Posterior vena cava (tissue), 2 donors: Measurements from ENCODE around the gene MORC4. TPM values are rescaled to one million over a fixed set of nuclear protein-coding genes. Genes with fewer than 3 reads are reported as not detected.

ENCODE experiments used
- DNase-seq: peaks from one replicate; pipeline ENCODE4 v3.0.0-alpha.2; 2020; ENCODE audit warnings: low spot score
- intact Hi-C, 2 donors: fragments of 100-400 bp; cut with DNase I; formaldehyde crosslinking; loops; one replicate each; pipeline versions ENCODE4 v1.14.1 to v1.14.2; 2022 to 2023
- total RNA-seq, 2 donors: library from RNA; stranded (reverse); fragmentation: NEBNext Ultra II Directional; extraction: Animal tissue kit (Norgen Biotek cat#: 25700); gene quantifications; one replicate each; pipeline ENCODE4 v1.2.1, GENCODE V29; 2021
- donor health status: DM: yes; HTN: yes; CAD: no.
- donor health status: DM: yes; HTN: yes; CAD: no.

The MORC4 gene
- total RNA-seq, 2 donors from 2014 or later: 19.8 TPM

DNA sequence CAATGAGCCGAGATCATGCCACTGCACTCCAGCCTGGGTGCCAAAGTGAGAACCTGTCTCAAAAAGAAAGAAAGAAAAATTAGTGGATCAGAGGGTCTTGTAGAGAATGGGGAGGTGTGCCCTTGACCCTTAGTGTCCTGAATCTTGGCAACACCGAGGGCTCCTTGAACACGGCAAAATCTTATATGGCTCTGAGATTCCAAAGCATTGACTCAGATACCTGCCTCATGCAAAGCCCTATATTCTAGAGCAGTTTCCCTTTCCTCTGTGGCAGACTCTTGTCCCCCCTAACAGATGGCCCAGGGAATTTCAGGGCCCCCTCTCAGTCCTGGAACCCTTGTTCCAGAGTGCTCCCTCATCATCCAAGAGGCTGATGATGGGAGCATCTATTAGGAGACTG is 73.0 kb downstream of the MORC4 start:
- no peak for DNase-seq
- intact Hi-C loops: no loop called here

DNA sequence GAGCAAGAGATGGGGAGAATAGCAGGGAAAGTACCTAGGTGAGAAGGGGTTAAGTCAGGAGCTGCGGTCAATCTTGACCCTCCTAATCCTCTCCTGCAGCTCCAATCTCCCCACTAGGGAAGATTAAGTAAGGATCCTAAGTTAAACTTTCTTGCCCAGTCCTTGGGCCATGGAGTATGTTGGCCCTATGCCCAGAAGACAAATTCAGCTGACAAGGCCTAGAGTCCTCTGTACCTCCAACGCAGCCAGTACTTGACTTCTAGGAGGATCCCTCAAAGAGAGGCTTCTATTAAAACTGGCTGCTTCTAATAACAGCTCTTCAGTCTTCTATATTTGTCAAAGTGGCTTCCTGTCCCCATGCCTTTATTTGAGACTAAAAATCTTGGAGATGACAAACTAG is 78.4 kb downstream of the MORC4 start:
- DNase-seq: no peak
- intact Hi-C loops: no loop called here

DNA sequence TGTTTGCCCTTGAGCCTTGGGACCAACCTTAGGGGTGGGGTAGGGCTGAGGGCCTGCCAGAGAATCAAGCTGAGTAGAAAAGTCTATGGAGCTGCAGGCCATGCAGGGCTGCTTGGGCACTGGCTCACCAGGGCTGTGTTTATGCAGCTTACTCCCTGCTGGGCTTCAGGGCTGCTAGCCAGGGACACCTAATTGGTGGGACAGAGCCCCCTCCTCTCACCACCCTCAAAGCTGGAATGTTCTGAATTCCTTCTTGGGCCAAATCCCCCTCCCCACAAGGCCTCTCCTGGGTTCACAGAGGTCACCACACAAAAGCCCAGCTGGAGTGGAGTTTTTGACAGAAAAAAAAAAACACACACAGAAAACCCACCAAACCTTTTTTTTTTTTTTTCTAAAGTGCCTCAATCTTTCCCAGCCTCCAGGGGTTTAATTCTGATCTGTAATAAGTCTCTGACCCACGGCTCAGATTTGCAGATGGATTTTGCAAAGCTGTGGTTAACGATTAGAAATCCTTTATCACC is 80.0 kb downstream of the MORC4 start, which contains the start of gene CLDN2:
Gene CLDN2, plus strand, starts transcription at position 471 of the 521 bp plus-strand sequence. CDS start 7,827 bp downstream, outside the sequence.
- intact Hi-C loops: no loop called here
- no peak for DNase-seq

DNA sequence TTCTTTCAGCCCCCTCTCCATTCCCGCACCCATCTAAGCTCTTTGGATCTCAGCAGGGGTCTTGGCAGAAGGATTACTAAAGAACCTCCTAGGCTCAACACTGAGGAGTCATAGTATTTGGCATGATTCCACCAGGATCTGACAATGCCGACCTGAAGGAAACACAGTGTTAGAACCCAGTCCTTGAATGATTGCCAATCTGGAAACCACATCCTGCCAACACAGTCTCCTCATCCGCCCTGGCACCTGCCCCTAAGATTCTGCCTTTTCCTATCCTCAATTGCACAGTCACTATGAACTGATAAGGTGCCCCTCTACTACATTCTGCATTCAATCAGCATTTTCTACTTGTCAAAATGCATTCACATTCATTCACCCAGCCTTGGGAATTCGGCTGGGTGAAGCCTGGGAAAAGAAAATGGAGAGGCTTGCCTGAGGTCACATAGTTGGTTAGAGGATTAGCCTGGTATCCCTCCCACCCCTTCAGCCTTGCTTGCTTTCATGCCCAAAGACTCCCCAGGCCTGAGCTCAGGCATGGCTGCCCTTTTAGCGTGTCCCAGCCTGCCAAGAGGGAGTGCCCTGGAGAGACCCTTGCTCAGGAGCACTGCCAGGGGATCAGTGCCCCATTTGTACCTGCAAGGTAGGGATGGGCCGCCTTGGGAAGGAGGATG is 82.0 kb downstream of the MORC4 start:
- DNase-seq: no peak
- intact Hi-C loops: no loop called here

DNA sequence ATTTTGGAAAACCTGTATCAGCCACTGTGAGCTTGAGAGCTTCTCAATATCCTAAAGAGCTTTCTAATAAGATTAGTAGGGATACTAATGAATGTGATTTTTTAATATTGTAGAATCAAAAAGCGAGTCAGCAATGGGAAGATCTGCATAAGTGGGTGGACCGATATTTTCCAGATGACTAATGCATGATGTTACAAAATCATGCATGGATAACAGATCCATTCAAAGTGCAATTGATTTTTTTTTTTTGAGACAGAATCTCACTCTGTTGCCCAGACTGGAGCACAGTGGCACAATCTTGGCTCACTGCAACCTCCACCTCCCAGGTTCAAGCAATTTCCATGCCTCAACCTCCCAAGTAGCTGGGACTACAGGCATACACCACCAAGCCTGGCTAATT is 87.1 kb downstream of the MORC4 start:
- intact Hi-C loops: no loop called here
- DNase-seq: no peak

DNA sequence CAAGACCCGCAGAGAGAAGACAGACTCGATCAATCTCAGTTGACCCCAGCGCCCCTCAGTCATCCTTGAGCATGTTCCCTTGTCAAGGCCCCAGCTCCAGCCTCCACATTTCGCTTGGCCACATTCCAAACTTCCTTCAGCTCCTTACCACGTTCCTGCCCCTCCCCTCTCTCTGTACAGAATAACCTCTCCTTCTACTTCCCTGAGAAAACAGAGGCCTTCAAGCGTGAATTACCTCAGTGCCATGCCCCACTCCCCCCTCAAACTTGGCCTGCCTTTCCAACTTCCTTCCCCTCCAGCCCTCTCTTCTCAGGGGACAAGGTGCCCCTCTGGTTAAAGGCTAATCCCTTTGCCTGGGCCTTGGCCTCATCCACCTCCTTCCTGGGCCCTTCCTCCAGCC is 93.7 kb downstream of the MORC4 start:
- intact Hi-C loops: no loop called here
- DNase-seq: no peak

DNA sequence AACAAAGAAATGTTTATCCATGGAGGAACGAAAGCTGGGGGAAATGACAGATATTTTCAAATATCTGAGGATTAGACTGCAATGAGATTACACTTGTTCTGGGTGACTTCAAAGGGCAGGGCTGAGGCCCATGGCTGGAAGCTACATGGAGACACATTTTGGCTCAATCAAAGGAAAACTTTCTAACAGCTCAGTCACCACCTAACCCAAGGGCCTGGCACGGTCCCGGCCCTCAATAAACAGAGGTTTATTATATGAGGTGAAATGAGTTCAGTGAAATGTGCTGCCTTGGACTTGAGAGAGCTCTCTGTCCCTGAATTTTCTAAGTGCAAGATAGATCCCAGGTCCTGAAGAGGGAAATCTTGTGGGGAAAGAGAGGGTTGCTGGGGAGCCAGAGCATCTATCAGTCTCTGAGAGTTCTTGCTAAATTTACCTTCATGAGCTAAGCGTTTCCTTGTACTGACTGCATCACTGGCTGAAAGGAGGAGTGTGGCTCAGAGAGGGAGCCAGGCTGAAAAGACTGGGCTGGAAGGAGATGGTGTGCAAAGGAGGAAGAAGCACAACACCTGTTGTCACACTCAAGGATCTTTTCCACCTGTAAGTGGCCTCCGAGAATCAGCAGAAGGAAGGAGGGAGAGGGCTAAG is 94.8 kb downstream of the MORC4 start:
- intact Hi-C loops: no loop called here
- no peak for DNase-seq

DNA sequence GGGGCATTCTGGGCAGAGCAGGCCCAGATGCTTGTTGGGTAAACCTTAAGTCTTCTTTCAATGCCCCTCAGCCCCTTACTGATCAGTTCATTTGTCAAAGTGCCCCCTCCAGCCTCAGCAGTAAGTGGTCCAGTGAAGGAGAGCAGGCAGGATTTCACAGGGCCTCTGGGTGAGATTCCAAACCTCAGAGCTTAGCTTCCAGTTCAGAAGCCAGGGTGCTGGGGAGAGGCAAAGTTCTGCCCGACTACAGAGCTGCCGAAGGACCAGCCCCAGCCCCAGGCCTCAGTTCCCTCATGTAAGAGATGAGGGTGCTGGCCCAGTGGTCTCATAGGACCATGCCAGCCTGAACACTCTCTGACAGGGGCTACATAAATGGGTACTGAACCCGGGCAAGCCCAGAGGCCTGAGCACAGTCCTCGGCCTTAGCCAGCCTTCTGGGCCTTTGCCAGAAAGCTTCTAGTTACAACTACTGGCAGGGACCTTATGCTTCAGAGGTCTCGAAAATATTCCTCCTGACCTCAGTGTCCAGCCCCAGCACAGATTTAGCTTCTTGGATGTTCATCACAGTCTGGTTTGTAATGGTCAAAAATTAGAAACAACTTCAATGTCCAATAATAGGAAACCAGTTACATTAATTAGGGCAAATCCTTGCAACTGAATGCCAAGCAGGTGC is 96.0 kb downstream of the MORC4 start:
- intact Hi-C loops: loop anchor here in 1 of 2 donors (1.0 kb wide), 1 partner anchor 22 kb away; no protein-coding TSS in a partner anchor
- DNase-seq: no peak

DNA sequence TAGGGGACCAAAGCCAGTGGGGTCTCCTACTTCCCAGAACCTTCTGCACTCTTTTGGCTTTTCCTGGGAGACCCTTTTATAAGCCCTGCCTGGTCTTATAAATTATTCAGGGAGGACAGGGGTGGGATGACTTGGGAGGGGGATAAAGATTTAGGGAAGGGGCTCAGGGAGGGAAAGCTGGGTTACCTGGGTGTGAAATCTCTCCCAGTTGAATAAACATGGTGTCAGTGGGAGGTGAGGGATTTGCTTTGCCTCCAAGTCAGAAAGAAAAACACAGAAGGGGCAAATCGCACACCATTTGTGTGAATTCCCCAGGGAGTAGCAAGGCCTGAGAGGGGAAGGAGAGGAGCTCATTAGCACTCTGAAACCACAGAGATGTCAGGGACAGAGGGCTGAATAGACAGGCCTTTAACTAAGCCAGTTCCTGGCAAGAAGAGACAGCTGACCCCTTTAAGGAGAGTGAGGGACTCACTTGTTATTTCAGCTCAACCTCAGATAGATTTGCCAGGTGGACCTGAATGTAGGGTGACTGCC is 96.7 kb downstream of the MORC4 start, which contains the start of gene RIPPLY1:
Gene RIPPLY1, minus strand, starts transcription at position 51 of the 534 bp plus-strand sequence. CDS start 54 bp downstream, outside the sequence.
- intact Hi-C loops: loop anchor here in 1 of 2 donors (1.0 kb wide), 1 partner anchor 21 kb away; no protein-coding TSS in a partner anchor
- no peak for DNase-seq

DNA sequence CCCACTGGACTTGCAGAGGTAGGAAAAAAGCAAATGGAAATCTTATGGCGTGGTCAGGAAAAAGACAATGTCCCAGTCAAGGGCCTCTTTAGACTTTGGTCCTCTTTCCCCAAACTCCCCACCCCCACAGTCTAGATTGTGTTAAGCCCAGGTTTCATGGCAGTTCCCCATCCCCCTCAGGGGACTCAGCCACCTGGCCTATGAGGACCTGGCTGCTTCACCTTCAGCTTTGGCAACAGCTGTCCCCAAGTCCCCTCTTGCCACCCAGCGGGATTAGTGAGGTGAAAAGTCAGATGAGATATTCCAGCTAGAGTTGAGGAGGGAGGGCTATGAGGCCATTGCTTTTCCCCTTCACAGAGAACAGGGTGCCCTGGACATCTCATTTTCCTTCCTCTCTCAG is 97.3 kb downstream of the MORC4 start:
- no peak for DNase-seq
- intact Hi-C loops: loop anchor here in 1 of 2 donors (1.0 kb wide), 1 partner anchor 20 kb away; no protein-coding TSS in a partner anchor

DNA sequence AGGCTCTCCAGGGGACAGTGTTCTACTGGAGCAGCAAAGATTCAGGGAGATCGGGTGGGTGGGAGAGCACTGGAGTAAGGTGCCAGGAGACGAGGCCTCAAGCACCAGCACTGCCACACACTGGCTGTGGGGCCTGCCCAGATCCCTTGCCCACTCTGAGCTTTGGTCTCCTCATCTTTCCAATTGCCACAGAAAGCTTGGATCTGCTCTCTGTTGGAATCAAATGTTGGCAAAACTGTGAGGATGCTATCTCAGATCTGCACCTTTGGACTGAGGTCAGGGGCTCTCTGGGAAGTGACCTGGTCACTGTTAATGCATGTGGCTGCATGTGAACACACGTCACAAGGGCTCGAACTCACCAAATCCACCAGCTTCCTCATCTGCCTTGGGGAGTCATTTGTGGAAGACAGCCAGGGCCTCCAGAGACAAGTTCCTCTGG is 98.2 kb downstream of the MORC4 start:
- DNase-seq: no peak
- intact Hi-C loops: no loop called here

DNA sequence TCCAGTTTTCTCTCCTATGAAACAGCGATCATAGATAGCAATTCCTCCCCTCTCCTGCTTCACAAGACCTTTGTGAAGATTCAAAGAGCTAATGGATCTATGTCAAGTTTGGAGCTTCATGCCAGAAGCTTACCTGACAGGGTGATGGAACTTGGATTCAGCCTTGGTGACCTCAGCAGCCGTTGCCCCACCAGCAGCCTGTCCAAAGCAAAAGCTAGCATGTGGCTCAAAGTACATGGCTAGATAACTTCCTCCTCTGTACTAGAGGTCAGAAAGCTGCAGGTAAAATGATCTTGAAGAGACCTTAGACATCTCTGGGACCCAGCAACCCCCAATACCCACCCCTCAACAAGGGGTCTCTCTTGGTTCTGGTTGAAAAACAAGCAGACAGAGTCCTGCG is 98.7 kb downstream of the MORC4 start:
- intact Hi-C loops: no loop called here
- DNase-seq: no peak

DNA sequence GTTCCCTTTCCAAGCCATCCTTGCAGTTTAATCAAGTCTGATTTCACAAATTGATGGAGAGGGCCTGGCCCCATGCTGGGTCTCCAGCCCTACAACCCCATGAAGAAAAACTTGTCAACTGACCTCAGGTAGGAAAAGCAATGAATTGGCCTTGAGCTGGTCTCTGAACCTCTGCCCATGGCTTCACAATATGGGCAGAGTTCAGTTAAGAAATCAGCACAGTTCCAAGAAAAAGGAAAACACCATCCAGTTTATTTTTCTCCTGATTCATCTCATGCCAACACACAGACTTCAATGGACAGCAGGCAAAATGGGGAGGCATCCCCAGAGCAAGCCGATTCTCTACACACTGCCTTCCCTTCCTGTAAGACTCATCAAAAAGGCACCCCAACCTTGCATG is 100.2 kb downstream of the MORC4 start:
- no peak for DNase-seq
- intact Hi-C loops: loop anchor here in 1 of 2 donors (5.0 kb wide), 1 partner anchor 32 kb away; no protein-coding TSS in a partner anchor

DNA sequence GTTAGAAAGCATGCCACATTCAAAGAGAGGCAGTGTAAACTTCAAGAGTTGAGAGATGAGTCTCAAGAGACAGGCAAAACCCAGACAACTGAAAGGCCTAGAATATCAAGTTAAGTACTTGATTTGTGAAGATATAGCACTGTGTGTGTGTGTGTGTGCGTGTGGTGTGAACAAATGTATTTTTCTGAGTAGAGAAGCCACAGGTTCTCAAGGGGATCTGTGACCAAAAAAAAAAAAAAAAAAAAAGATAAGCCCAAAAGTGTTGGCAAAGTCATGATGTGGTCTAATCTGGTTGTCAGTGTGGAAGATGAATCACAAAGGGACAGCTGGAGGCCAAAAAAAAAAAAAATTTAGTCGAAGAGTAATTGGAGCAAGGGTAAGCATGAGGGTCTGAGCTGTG is 100.7 kb downstream of the MORC4 start:
- no peak for DNase-seq
- intact Hi-C loops: loop anchor here in 1 of 2 donors (5.0 kb wide), 1 partner anchor 33 kb away; no protein-coding TSS in a partner anchor

DNA sequence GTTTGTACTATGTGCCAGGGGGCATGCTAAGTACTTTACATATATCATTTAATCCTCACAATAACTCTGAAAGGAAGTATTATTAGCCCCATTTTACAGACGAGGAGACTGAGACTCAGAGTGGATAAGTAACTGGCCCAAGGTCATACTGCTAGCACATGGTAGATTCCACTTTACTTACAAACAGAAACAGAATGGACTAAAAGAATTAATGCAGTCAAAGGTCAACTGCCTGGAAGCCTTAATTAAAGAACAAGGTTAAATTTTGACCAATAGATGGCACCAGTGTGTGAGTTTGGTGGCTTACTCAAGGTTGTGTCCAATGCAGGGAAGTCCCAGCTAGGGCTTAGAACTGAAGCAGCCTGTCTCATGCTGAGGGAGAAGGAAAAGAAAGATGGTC is 101.5 kb downstream of the MORC4 start:
- DNase-seq: no peak
- intact Hi-C loops: loop anchor here in 1 of 2 donors (5.0 kb wide), 1 partner anchor 34 kb away; no protein-coding TSS in a partner anchor

DNA sequence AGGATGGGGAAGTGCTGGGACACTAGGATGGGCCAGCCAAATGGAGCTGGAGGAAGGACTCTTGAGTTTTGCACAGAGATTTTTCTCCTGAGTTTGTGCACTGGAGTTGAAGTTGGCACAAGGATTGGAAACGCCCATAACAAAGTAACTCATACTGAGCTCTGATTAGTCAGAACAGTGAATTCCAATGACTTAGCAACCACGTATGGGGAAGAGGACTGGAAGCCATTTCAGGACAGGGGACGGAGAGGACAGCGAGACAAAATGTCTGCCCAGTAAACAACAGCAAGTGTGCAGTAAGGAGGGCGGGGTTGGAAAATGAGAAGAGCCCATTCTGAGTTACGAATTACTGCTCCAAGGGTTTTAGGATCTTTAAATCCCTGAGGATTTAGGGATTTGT is 102.8 kb downstream of the MORC4 start:
- no peak for DNase-seq
- intact Hi-C loops: loop anchor here in 1 of 2 donors (5.0 kb wide), 1 partner anchor 35 kb away; no protein-coding TSS in a partner anchor

DNA sequence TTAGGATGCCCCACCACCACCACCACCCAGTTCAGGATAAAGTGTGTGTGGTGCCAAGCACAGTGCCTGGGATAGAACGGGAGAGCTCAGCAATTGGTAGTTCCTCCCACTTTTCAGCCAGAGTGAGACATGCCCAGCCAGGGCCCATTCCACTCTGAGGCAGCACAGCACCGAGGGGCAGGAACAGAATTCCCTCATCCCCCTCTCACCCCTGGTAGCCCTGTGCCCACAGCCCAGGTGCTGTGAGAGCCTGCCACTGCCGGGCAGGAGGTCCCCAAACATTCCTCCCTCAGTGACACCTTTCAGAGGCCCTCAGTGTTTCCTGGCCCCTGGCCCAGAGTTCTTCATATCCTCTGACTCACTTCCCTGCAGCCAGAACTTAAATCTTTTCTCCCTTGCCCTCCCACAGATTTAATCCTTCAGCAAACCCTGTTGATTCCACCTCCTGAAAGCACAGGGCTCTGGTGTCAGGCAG is 105.0 kb downstream of the MORC4 start:
- intact Hi-C loops: loop anchor here in 1 of 2 donors (5.0 kb wide), 1 partner anchor 37 kb away; no protein-coding TSS in a partner anchor

DNA sequence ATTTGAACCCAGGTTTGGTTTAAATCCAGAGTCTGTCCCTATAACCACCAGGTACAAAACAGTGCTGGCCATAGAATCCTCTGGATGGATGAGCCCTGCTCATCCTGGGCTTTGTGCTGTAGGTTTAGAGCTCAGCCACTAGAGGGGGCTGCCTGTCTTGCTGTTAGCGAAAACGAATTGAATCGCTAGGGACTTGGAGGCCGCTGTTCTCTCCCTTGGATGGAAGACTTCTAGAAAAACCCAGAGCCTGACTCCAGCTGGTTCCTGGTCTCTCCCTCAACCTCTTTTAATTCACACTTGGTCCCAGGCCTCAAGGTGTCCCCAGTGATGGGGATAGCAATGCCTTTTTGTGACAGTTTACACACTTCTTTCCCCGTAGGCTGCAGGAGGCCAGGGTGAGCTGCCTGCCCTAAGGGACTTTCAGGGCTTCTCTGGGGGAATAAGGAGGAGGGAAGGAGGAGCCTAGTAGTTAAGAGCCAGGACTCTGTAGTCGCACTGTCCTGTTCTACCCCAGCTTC is 105.6 kb downstream of the MORC4 start:
- DNase-seq: no peak

More for the DNA sequence above, 105.0 kb downstream of the MORC4 start:
- DNase-seq: no peak

More for the DNA sequence above, 105.6 kb downstream of the MORC4 start:
- intact Hi-C loops: no loop called here
